GM23338 (cell line): ENCODE results near the gene C16orf95.

Source experiments
- CREB1 ChIP-seq: fragments of 250-450 bp; sonication (Bioruptor Pico); IDR thresholded peaks from 2 replicates; pipeline ENCODE4 v1.5.0; 2020; ENCODE audit warnings: low read depth, mild to moderate bottlenecking, moderate library complexity
- EZH2 ChIP-seq: fragments of 200-600 bp; sonication (generic); IDR thresholded peaks from one replicate; pipeline ENCODE4 v1.8.0; 2017; ENCODE audit warnings: antibody characterized with exemption, mild to moderate bottlenecking, low read depth; ENCODE audit not compliant: unreplicated experiment
- EZH2phosphoT487 ChIP-seq: fragments of 200-600 bp; sonication (generic); IDR thresholded peaks from one replicate; pipeline ENCODE4 v1.8.1; 2018; ENCODE audit warnings: antibody characterized with exemption; ENCODE audit not compliant: unreplicated experiment
- POLR2AphosphoS5 ChIP-seq: IDR thresholded peaks from 2 replicates; pipeline ENCODE4 v1.6.1; 2016; ENCODE audit warnings: antibody characterized with exemption, low read depth
- TF ChIP-seq, protein P1 (sequence below), 2 experiments: fragments of 200-600 bp in 1 of 2; sonication (generic) in 1 of 2; conservative IDR thresholded peaks; 2 replicates each; pipeline versions ENCODE4 v1.5.1 to v1.6.1; 2016 to 2017; ENCODE audit warnings: antibody characterized with exemption in 2 of 2, low read depth in 2 of 2, mild to moderate bottlenecking in 2 of 2, moderate library complexity in 1 of 2
- TF ChIP-seq, protein P2 (sequence below): IDR thresholded peaks from one replicate; pipeline ENCODE4 v1.6.1; 2018; ENCODE audit warnings: antibody characterized with exemption; ENCODE audit not compliant: unreplicated experiment

DNA sequence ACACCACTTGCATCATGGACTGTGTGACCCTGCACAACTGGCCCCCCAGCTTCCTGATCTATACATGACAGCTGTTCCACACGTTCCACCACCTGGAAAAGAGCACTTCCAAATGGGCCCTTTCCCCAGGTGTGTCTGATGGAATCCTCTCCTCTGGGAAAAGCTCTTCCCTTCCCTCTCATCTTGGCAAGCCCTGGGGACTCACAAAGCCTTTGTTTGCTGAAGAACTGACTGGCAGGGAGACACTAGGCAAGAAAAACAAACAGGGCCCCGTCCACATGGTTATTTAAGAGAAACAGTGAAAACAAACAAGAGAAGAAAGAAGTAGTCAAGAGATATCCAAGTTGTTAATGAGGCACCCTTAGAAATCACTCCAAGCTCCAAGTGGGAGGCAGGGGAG, 52.6 kb downstream of the C16orf95 start:
- TF ChIP-seq, protein P1, sequence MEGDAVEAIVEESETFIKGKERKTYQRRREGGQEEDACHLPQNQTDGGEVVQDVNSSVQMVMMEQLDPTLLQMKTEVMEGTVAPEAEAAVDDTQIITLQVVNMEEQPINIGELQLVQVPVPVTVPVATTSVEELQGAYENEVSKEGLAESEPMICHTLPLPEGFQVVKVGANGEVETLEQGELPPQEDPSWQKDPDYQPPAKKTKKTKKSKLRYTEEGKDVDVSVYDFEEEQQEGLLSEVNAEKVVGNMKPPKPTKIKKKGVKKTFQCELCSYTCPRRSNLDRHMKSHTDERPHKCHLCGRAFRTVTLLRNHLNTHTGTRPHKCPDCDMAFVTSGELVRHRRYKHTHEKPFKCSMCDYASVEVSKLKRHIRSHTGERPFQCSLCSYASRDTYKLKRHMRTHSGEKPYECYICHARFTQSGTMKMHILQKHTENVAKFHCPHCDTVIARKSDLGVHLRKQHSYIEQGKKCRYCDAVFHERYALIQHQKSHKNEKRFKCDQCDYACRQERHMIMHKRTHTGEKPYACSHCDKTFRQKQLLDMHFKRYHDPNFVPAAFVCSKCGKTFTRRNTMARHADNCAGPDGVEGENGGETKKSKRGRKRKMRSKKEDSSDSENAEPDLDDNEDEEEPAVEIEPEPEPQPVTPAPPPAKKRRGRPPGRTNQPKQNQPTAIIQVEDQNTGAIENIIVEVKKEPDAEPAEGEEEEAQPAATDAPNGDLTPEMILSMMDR (conservative IDR thresholded peaks at IDR 0.05; ENCODE audit: low read depth in 2 of 2): no peak
- no peak for TF ChIP-seq CREB1 (CRISPR knock-in tag)
- TF ChIP-seq, protein P2, sequence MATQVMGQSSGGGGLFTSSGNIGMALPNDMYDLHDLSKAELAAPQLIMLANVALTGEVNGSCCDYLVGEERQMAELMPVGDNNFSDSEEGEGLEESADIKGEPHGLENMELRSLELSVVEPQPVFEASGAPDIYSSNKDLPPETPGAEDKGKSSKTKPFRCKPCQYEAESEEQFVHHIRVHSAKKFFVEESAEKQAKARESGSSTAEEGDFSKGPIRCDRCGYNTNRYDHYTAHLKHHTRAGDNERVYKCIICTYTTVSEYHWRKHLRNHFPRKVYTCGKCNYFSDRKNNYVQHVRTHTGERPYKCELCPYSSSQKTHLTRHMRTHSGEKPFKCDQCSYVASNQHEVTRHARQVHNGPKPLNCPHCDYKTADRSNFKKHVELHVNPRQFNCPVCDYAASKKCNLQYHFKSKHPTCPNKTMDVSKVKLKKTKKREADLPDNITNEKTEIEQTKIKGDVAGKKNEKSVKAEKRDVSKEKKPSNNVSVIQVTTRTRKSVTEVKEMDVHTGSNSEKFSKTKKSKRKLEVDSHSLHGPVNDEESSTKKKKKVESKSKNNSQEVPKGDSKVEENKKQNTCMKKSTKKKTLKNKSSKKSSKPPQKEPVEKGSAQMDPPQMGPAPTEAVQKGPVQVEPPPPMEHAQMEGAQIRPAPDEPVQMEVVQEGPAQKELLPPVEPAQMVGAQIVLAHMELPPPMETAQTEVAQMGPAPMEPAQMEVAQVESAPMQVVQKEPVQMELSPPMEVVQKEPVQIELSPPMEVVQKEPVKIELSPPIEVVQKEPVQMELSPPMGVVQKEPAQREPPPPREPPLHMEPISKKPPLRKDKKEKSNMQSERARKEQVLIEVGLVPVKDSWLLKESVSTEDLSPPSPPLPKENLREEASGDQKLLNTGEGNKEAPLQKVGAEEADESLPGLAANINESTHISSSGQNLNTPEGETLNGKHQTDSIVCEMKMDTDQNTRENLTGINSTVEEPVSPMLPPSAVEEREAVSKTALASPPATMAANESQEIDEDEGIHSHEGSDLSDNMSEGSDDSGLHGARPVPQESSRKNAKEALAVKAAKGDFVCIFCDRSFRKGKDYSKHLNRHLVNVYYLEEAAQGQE: no peak
- TF ChIP-seq EZH2phosphoT487: no peak
- no peak for TF ChIP-seq POLR2AphosphoS5
- no peak for TF ChIP-seq EZH2
